H54 (cell line): Measurements from ENCODE around the gene ERICH4.

Experiments
- DNase-seq: peaks from one replicate; pipeline ENCODE4 v3.0.0; 2011; ENCODE audit warnings: low spot score, mixed read lengths; ENCODE audit not compliant: insufficient read length
- FAIRE-seq: peaks from 3 replicates; lab custom pipeline; 2011; peaks lifted over from hg19 to GRCh38; lab: Jason Lieb, UNC
- POLR2A ChIP-seq: IDR thresholded peaks from 2 replicates; pipeline ENCODE4 v1.6.1; 2011; ENCODE audit warnings: low read depth, mild to moderate bottlenecking, low read length

The ERICH4 gene

DNA sequence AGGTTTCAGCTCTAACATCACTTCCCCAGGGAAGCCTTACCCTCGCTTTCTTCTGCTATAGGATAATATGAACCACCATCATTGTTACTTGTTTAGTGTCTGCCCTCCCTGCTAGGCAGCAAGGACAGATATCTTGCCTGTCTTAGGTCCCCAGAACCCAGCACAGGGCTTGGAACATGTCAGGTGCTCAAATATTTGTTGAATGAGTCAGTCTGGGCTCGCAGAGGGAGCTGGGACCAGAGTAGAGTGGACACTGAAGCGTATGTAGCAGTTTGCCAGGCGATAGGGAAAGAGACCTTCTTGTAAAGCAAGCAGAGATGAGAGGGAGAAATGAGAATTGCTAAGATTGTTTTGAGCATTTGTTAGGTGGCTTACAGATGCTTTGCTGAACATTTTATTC lies 33.7 kb upstream of the ERICH4 start:
- FAIRE-seq: no peak
- DNase-seq: peak; percentile 74
- TF ChIP-seq POLR2A: no peak

DNA sequence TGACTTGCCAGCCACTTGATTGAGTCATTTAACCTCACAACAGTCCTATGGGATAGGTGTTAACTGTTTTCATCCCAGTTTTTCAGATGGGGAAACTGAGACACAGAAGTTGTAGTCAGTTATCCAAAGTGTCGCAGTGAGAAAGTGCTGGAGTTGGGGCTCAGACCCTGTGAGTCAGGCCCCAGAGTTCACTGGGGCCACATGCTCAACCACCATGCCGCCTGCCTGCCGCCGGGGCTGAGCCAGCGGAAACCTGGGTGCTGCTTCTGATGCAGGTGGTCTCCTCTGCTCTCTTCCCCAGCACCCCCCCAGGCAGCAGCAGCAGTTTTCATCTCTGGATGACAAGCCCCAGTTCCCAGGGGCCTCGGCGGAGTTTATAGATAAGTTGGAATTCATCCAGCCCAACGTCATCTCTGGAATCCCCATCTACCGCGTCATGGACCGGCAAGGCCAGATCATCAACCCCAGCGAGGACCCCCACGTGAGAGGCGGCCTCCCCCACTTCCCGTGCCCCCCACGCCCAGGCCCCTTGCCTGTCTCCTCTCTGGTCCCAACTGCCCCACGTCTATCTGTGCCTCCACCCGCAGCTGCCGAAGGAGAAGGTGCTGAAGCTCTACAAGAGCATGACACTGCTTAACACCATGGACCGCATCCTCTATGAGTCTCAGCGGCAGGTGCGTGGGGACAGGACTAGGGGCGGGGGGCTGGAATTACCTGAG lies 32.5 kb upstream of the ERICH4 start:
- TF ChIP-seq POLR2A: no peak
- FAIRE-seq (no peak), DNase-seq (no peak)

DNA sequence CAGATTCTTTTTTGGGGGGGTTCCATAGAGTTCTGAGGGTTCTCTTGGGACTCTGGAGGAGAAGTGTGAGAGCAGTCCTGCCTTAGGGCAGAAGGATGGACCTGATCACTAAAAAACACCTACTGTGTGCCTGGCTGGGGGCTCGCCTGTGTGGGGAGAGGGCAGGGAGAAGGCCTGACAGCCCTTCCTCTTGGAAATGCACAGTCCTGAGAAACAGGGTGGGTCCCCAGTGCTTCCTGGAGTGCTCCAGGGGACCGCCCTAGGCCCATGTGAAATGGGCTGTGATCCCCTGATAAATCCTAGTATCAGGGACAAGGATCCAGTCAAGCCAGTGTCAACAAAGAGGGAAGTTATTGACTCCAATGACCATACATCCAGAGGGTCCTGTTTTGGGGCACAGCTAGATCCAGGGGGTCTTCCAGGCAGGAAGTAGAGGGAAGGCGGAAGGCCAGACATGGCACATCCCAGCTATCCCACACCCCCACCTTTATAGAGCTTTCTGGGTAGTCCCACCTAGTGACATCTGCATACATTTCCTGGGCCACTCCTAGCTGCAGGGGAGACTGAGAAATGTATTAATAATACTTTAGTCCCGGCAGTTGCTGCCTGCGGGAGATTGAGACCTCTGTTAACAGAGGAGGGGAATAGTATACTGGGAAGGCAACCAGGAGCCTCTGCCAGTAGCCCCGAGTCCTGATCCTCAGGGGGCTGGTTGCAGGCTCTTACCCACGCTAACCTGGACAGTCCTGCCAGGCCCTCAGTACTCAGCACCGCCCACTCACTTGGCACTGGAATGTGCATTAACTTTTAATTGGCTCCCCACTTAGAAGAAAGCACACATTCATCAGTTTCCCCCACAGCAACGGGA lies 31.6 kb upstream of the ERICH4 start:
- TF ChIP-seq POLR2A: no peak
- FAIRE-seq: no peak
- no peak for DNase-seq

DNA sequence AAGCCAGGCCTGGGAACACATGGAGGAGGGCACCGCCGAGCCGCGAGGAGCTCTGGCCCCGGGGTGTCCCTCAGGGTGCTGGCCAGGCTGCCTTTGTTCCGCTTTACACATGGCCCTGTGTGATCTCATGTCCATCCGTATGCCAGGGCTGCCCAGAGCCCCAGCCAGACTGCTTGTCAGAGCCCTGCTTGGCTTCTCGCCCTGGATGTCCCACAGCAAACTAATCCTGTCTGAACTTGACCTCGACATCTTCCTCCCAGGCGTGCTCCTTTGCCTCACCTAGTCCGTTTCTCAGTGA lies 31.0 kb upstream of the ERICH4 start:
- DNase-seq (no peak), FAIRE-seq (no peak)
- TF ChIP-seq POLR2A: no peak

DNA sequence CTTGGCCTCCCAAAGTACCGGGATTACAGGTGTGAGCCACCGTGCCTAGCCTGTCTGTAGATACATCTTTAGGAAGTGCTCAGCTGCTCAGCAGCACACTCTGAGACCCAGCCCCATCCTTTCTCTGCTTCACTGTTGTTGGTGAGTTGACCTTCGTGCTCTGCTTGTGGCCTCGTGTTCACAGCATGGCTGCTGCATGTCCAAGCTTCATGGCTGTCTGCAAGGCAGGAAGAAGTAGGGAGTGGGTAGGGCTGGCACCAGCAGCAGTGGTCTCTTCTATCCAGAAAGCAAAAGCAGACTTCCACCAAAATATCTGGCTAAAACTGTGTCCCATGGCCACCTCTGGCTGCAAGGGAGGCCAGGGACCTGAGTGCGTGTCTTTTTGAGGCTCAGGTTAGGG lies 30.0 kb upstream of the ERICH4 start:
- no peak for DNase-seq
- TF ChIP-seq POLR2A: no peak
- FAIRE-seq: no peak

DNA sequence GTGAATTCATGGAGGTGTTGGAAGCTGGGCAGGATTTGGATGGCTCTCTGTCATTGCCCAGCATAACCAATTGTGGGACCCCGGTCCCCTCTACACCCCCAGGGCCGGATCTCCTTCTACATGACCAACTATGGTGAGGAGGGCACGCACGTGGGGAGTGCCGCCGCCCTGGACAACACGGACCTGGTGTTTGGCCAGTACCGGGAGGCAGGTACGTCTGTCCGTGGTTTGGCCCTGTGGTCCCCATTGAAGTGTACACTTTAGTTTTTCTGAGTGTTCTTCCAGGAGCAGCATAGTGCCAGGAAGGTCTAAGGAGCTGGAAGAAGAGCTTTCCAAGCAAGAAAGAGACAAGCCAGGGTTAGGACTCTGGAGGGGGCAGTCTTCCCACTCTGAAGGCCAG lies 29.0 kb upstream of the ERICH4 start:
- FAIRE-seq (no peak), DNase-seq (no peak)
- TF ChIP-seq POLR2A: no peak

DNA sequence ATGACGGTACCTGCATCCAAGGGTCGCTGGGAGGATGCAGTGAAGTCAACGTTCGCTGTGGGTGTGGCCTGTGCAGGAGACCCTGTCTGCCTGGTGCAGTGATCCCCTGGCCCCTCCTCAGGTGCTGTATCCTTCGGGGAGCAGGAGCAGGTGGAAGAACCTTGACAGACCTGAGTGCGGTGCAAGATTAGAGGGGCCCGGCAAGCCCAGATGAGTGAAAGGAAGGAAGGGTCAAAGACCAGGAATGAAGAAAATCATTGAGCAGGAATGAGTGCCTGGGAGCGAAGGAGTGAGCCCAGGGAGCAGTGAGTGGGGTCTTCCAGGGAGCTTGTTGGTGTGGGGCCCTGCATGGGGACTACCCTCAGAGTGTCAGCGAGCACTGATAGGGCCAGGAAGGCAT lies 28.5 kb upstream of the ERICH4 start:
- DNase-seq (no peak), FAIRE-seq (no peak)
- TF ChIP-seq POLR2A: no peak

DNA sequence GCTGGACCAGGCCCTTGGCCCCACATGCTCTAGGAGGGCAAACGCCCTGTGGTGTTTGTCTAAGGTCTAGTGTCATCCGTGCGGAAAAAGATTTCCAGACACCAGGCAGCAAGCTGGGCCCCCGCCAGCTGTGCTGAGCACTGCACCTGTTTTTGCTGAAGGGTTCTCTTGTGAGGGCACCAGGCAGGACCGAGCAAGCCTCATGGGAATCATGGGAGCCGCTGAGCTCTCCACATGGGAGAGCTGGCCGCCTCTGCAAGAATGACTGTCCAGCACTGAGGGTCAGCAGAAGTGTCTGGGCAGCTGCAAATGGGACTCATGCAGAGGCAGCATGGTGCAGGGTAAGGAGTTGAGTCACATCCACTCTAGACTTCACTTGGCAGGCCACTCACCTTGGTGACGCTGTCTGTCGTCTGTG lies 27.8 kb upstream of the ERICH4 start:
- FAIRE-seq (no peak), DNase-seq (no peak)
- TF ChIP-seq POLR2A: no peak

DNA sequence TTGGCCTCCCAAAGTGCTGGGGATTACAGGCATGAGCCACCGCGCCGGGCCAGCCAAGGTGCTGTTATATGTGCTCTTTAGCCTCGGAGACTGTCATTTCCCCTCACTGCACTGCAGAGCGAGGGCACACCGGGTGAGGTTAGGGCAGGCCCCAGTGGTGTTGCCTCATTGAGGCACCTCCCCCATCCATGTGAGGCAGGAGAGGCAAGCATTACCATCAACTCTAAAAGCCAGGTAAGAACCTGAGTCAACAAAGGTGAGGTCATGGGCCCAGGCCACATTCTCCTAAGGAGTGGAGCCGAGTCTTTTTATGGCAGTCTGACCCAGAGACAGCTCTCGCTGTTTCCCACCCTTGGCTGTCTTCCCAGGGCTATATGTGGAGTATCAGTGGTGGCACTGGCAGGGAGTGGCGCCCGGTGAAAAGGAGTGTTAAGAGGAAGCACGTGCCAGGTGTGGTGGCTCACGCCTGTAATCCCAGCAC lies 26.7 kb upstream of the ERICH4 start:
- TF ChIP-seq POLR2A: no peak
- no peak for FAIRE-seq
- no peak for DNase-seq

DNA sequence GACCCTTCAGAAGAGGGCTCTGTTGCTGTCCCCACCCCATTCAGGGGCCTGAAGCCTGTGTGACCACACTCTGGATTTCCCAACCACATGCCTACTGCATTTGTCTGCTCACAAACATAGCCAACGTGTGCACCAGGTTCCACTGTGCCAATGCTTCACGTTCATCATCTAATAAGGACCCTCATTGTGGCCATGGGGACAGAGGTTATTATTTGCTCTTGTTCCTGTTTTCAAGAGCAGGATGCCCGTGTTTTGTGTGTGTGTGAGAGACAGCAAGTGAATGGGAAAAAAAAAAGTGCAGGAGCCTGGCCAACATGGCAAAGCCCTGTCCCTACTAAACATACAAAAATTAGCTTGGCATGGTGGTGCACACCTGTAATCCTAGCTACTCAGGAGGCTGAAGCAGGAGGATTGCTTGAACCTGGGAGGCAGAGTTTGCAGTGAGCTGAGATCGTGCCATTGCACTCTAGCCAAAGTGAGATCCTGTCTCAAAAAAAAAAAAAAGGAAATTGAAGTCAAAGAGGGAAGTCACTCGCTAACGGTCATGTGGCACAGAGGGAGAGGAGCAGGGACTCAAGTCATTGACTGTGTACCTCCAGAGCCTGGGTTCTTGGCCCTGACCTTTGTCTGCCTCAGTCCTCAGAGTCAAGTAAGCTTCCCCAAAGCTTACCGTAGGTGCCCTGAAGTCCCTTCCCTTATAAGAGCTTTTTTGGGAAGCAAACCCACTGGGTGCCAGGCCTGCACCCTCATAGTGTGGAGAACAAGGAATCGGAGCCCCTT lies 22.7 kb upstream of the ERICH4 start:
- FAIRE-seq (no peak), DNase-seq (no peak)

DNA sequence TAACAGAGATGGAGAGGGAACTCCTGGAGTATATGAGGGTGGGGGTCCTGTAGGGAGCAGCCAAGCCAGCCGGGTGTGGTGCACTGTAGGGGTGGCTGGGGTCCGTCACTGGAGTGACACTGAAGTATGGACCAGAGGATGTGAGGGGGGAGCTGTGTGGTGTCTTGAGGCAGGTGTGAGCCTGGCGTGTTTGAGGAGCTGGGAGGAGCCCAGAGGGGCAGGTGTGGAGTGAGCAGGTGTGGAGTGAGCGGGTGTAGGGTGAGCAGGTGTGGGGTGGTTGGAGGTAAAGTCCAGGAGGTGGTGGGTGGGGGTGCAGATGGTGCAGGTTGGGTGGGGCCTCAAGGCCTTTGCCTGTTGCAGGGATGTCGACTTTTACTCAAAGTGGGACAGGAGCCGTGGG lies 21.6 kb upstream of the ERICH4 start:
- DNase-seq: no peak
- FAIRE-seq: no peak

More for the DNA sequence above, 22.7 kb upstream of the ERICH4 start:
- no peak for TF ChIP-seq POLR2A

DNA sequence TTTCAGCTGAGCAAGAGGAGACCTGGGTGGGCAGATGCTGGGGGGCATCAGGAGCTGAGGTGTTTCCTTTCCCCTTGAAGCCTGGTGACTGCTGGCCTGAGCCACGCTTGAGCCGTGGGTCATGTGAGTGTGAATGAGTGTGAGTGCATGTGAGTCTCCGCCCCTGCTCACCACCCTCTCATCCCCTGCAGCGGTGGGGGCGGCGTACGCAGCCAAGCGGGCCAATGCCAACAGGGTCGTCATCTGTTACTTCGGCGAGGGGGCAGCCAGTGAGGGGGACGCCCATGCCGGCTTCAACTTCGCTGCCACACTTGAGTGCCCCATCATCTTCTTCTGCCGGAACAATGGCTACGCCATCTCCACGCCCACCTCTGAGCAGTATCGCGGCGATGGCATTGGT lies 21.0 kb upstream of the ERICH4 start:
- no peak for TF ChIP-seq POLR2A

More for the DNA sequence above, 21.6 kb upstream of the ERICH4 start:
- TF ChIP-seq POLR2A: no peak

DNA sequence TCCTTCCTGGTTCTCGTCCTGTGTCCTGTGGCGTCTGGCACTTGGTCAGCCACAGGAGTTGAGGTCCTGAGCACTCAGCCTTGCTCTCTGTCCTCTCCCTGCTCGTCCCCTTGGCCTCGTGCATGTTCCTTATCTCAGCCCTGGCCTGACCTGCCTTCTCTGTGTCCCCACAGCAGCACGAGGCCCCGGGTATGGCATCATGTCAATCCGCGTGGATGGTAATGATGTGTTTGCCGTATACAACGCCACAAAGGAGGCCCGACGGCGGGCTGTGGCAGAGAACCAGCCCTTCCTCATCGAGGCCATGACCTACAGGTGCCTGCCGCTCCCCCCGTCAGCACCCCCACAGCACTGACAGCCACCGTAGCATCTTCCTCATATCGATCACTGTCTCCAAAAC lies 20.5 kb upstream of the ERICH4 start:
- DNase-seq (no peak), FAIRE-seq (no peak)
- no peak for TF ChIP-seq POLR2A

More for the DNA sequence above, 21.0 kb upstream of the ERICH4 start:
- DNase-seq (no peak), FAIRE-seq (no peak)

DNA sequence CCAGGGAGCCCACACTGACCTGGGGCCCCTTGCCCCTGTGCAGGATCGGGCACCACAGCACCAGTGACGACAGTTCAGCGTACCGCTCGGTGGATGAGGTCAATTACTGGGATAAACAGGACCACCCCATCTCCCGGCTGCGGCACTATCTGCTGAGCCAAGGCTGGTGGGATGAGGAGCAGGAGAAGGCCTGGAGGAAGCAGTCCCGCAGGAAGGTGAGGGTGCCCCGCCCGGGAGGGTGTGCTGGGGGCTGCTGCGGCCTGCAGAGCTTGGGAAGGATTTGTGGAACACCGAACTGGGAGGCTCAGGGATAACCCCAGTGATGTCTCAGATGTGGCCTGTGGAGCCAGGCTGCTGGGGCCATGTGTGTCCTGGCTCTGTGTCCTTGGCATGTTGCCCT lies 20.0 kb upstream of the ERICH4 start:
- DNase-seq (no peak), FAIRE-seq (no peak)
- TF ChIP-seq POLR2A: no peak
